ENCODE measurements around the gene USP22.
"Not testable (repeated sequence)": the region's sequence is repeated elsewhere in the genome, so short reads cannot be mapped to it uniquely, and the experiment has no call there.

The USP22 gene

DNA sequence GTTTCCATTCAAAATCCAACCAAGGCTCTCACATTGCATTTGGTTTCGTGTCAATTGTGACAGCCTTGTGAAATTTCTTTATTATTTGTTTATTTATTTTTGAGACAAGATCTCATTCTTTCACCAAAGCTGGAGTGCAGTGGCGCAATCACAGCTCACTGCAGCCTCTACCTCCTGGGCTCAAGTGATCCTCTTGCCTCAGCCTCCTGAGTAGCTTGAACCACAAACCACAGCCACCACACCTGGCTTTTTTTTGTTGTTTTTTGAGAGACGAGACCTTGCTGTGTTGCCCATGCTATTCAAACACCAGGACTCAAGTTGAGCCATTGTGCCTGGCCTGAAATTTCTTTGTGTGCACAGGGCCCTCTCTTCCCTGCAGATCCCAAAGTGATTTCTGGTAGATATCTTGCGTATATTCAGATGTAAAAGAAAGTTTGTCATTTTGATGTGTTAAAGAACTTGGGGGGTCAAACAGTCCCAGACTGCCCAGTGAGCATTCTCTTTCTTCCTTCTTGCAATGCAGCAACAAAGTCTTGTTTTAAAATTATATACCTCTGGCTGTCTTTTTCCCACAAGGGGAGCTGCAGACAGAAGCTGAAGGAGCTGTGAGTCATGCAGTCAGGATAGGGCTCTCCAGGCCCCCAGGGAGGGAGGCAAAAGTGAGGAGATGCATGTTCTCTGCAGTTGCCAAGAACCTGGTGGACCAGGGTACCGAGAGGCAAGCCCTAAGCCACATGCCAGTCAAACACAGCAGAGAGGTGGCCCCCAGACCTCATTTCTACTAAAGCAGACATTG lies 15.5 kb upstream of the USP22 start:
- Histone ChIP-seq H3K27ac (no peak overlapping the region), H3K9me3 (no peaks in the 10 kb centered on the region), H3K9ac (no peak overlapping the region), H3K27me3 (no peaks in the 10 kb centered on the region), H4K20me1 (no peaks in the 10 kb centered on the region), H3K4me2 (no peak overlapping the region), H3K36me3 (no peaks in the 10 kb centered on the region), H3K4me1 (peaks cover 37% of the 10 kb centered on the region), H3K4me3 (no peak overlapping the region)
- TF ChIP-seq Cebpa-rat (IDR thresholded peaks at IDR 0.05) = no peak

DNA sequence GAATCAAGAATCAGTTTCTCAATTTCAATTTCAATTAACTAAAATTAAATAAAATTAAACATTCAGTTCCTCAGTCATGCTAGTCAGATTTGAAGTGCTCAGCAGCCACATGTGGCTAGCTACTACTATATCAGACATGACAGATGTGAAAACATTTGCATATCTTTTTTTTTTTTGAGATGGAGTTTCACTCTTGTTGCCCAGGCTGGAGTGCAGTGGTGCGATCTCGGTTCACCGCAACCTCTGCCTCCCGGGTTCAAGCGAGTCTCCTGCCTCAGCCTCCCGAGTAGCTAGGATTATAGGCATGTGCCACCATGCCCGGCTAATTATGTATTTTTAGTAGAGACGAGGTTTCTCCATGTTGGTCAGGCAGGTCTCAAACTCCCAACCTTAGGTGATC lies 10.2 kb upstream of the USP22 start:
- H3K4me2 ChIP-seq, H3K9me3 ChIP-seq, H3K27ac ChIP-seq, H3K27me3 ChIP-seq, H3K9ac ChIP-seq, H3K36me3 ChIP-seq, H3K4me3 ChIP-seq, H4K20me1 ChIP-seq: not testable (repeated sequence)
- peaks cover 12% of the 10 kb centered on the region for H3K4me1 ChIP-seq

DNA sequence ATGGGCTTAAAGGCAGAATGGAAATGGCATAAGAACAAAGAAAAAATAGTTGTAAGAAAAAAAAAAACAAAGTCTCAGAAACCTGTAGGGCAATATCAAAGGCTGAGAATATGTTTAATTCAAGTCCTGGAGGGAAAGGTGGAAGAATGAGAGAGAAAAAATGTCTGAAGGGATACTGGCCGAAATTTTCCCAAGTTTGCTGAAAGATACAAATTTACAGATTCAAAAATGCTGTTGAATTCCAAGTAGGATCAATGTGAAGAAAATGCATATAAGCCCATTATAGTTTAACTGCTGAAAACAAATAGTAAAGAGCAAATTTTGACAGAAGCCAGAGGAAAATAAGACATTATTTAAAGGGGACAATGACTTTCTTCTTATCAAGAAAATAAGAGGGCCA lies 6.6 kb upstream of the USP22 start:
- TF ChIP-seq Cebpa-rat (IDR thresholded peaks at IDR 0.05) = no peak
- peaks cover 17% of the 10 kb centered on the region for H3K4me1 ChIP-seq

DNA sequence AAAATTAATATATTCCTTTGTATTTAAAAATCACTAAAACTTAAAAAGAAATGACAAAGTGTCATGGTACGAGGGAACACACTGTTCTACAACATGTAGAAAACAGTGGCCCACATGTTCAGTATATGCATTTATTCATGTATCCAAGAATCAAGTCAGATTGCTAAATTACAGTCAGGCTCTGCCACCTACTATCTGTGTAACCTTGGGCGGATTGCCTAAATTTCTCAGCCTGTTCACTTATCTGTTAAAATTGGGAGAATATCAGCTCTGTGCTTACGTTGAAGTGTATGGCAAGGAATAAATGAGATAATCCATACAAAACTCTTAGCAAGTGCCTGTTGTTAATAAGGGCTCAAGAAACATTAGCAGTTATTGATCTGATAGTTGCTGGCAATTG lies 3.4 kb upstream of the USP22 start:
- Histone ChIP-seq H3K36me3 (no peaks in the 10 kb centered on the region), H4K20me1 (peaks cover 9% of the 10 kb centered on the region), H3K4me1 (peaks cover 16% of the 10 kb centered on the region), H3K4me2 (no peak overlapping the region), H3K9me3 (no peaks in the 10 kb centered on the region), H3K27me3 (no peaks in the 10 kb centered on the region), H3K27ac (no peak overlapping the region), H3K4me3 (no peak overlapping the region), H3K9ac (no peak overlapping the region)
- TF ChIP-seq Cebpa-rat (IDR thresholded peaks at IDR 0.05) = no peak

More for the DNA sequence above, 6.6 kb upstream of the USP22 start:
- H3K27ac ChIP-seq = no peak overlapping the region
- no peaks in the 10 kb centered on the region for H3K36me3 ChIP-seq
- H4K20me1 ChIP-seq = no peaks in the 10 kb centered on the region
- H3K4me2 ChIP-seq = no peak overlapping the region
- H3K4me3 ChIP-seq = no peak overlapping the region
- H3K9me3 ChIP-seq = no peaks in the 10 kb centered on the region
- H3K27me3 ChIP-seq = no peaks in the 10 kb centered on the region
- no peak overlapping the region for H3K9ac ChIP-seq

DNA sequence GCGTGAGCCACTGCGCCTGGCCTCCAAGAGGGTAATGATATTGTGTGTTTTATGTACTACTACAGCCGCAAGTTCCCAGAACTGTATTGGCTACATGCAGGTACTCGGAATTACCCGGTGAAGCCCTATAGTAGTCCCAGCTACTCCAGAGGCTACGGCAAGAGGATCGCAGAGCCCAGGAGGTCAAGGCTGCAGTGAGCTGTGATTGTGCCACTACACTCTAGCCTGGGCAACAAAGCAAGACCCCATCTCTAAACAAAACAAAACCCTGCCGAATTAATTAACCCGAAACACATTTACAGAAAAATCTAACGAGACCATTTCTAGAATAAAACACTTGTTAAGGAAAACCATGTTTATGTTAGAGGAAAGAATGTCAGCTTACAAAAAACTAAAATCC lies 2.2 kb upstream of the USP22 start:
- peaks cover 22% of the 10 kb centered on the region for H4K20me1 ChIP-seq
- TF ChIP-seq Cebpa-rat (IDR thresholded peaks at IDR 0.05) = no peak
- H3K27me3 ChIP-seq = no peaks in the 10 kb centered on the region
- no peak overlapping the region for H3K9ac ChIP-seq
- no peak overlapping the region for H3K27ac ChIP-seq
- peaks cover 23% of the 10 kb centered on the region for H3K4me1 ChIP-seq
- no peaks in the 10 kb centered on the region for H3K9me3 ChIP-seq
- no peak overlapping the region for H3K4me3 ChIP-seq
- no peak overlapping the region for H3K4me2 ChIP-seq
- H3K36me3 ChIP-seq = no peaks in the 10 kb centered on the region

DNA sequence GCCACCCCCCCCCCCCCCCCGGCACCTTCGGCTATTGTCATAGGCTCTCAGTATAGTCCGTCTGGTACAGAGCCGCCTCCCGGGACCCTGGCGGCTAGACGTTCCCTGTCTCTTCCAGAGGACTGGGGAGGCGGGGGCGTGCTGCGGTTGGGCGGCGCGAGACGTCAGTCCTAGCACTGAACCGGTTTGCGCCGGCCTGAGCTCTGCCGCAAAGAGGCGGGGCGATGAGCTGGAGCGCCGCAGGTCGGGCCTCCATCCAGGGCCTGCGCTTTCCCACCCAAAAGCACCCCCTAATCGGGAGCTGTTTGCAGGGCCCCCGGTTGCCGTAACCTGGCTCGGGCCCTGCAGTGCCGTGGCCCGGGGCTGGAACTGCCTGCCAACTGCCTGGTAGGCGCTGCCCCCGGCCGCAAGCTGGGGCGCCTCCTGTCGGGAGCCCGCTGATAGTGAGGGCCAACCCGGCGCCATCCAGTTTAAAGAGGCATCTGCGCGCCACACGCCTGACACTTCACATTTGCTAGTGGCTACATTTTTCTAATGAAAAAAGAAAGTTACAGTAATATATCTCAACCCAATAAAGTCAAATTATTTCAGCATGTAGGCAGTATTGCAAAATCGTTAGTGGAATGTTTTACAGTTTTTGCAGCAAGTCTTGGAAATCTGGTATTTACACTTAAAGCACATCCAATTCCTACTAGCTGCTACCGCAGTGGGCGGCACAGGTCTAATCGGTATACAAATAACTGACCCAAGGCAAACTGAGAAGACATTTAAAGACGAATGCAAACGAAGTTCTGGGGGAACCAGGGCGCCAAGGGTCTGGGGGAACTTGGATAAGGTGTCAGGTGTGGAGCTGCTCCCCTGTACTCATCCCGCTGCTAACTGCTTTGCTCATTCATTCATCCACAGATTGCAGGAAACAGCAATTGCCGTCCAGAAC lies 753 bp upstream of the USP22 start:
- H3K9me3 ChIP-seq = no peaks in the 10 kb centered on the region
- H3K27ac ChIP-seq = peak overlapping the region; percentile 94
- H3K27me3 ChIP-seq = no peaks in the 10 kb centered on the region
- no peak for TF ChIP-seq Cebpa-rat (IDR thresholded peaks at IDR 0.05)
- peaks cover 37% of the 10 kb centered on the region for H3K4me1 ChIP-seq
- H3K4me3 ChIP-seq = peak overlapping the region; percentile 69
- H3K36me3 ChIP-seq = peaks cover 5% of the 10 kb centered on the region; the same call in 1 of the 2 replicates
- H3K9ac ChIP-seq = peak overlapping the region; percentile 88
- H3K4me2 ChIP-seq = peak overlapping the region; percentile 80
- H4K20me1 ChIP-seq = peaks cover 36% of the 10 kb centered on the region

DNA sequence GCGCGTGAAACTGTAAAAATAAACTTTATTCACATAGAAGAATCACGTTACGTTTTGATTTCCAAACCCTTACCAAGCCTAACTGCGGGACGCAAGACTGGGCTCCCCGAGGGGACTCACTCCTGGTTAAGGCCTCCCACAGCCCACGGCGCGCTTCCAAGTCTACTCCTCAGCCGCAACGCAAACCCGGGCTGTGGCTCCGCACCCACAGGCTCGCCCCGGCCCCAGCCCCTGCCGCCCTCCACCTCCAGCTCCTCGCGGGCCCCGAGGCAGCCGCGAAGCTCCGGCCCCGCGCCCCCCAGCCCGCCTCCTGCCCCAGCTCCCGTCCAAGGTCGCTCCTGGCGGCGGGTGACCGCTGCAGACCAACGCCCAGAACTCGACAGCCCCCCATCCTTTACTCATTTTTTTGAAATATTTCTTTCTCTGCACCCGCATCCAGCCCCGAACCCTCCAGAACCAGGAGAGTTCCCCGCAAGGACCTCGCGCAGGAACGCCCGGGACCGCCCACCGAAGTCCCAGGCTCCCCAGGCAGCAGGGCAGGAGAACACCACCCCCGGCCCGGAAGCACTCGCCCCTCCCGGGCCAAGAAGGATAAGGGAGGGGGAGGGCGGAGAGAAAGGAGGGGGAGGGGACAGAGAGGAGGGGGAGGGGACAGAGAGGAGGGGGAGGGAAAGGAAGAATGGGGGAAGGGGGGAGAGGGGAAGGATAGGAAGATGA lies 912 bp downstream of the USP22 start:
- Histone ChIP-seq H4K20me1 (peaks cover 53% of the 10 kb centered on the region), H3K4me3 (peak overlapping the region; percentile 99), H3K4me2 (peak overlapping the region; percentile 83), H3K36me3 (peaks cover 21% of the 10 kb centered on the region), H3K27me3 (no peaks in the 10 kb centered on the region), H3K9ac (peak overlapping the region; percentile 100), H3K4me1 (peaks cover 53% of the 10 kb centered on the region), H3K9me3 (no peaks in the 10 kb centered on the region), H3K27ac (peak overlapping the region; percentile 100)
- no peak for TF ChIP-seq Cebpa-rat (IDR thresholded peaks at IDR 0.05)

DNA sequence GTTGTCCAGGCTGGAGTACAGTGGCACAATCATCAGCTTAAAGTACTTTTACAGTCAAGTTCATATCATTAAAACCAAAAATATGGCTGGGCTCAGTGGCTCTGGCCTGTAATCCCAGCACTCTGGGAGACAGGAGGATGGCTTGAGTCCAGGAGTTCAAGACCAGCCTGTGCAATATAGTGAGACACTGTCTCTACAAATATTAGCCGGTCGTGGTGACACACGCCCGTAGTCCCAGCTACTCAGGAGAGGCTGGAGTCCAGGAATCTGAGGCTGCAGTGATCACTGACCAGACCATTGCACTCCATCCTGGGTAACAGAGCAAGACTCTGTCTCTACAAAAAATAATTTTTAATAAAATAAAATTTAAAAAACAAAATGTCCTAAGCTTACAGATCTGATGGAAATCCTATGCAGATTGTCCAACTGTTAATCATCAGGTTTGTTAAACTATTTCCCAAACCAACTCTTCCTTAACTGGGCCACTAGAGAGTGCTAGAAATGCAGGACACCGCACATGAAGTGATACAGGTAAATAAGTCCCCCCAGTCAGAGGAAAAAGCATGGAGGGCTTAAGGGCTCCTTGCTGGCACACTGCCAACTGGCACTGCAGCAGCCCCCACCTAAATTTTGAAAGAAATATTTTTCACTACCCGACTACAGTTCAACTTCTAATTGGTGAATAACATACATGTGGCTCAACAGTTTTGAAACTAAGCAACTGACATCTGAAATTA lies 2.8 kb downstream of the USP22 start:
- Histone ChIP-seq H3K27ac (peak overlapping the region; percentile 100; the same call in 1 of the 2 replicates), H3K36me3 (peaks cover 24% of the 10 kb centered on the region)

More for the DNA sequence above, 2.8 kb downstream of the USP22 start:
- peaks cover 72% of the 10 kb centered on the region for H3K4me1 ChIP-seq
- H3K4me3 ChIP-seq = peak overlapping the region; percentile 99
- no peaks in the 10 kb centered on the region for H3K27me3 ChIP-seq
- peaks cover 71% of the 10 kb centered on the region for H4K20me1 ChIP-seq
- peak overlapping the region; percentile 100 for H3K9ac ChIP-seq
- no peak for TF ChIP-seq Cebpa-rat (IDR thresholded peaks at IDR 0.05)
- peak overlapping the region; percentile 83 for H3K4me2 ChIP-seq
- H3K9me3 ChIP-seq = no peaks in the 10 kb centered on the region

Measured in BLaER1 (cell line).